ENCODE data around the gene S100A3. TPM values are rescaled to one million over a fixed set of nuclear protein-coding genes. Genes with fewer than 3 reads are reported as not detected.

The S100A3 gene
- total RNA-seq, 1 donor from 2014 or later, result not detected

- H3K27me3 Mint-ChIP-seq (ENCODE audit: unreplicated experiment), result peaks cover 5% of the 10 kb centered on the region
- TF ChIP-seq, protein P1, sequence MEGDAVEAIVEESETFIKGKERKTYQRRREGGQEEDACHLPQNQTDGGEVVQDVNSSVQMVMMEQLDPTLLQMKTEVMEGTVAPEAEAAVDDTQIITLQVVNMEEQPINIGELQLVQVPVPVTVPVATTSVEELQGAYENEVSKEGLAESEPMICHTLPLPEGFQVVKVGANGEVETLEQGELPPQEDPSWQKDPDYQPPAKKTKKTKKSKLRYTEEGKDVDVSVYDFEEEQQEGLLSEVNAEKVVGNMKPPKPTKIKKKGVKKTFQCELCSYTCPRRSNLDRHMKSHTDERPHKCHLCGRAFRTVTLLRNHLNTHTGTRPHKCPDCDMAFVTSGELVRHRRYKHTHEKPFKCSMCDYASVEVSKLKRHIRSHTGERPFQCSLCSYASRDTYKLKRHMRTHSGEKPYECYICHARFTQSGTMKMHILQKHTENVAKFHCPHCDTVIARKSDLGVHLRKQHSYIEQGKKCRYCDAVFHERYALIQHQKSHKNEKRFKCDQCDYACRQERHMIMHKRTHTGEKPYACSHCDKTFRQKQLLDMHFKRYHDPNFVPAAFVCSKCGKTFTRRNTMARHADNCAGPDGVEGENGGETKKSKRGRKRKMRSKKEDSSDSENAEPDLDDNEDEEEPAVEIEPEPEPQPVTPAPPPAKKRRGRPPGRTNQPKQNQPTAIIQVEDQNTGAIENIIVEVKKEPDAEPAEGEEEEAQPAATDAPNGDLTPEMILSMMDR (IDR thresholded peaks at IDR 0.05; ENCODE audit: partially characterized antibody, unreplicated experiment), result no peak
Observed at GRCh38 chr1:153519242-153519641, 29.8 kb downstream of the S100A3 start.

DNA sequence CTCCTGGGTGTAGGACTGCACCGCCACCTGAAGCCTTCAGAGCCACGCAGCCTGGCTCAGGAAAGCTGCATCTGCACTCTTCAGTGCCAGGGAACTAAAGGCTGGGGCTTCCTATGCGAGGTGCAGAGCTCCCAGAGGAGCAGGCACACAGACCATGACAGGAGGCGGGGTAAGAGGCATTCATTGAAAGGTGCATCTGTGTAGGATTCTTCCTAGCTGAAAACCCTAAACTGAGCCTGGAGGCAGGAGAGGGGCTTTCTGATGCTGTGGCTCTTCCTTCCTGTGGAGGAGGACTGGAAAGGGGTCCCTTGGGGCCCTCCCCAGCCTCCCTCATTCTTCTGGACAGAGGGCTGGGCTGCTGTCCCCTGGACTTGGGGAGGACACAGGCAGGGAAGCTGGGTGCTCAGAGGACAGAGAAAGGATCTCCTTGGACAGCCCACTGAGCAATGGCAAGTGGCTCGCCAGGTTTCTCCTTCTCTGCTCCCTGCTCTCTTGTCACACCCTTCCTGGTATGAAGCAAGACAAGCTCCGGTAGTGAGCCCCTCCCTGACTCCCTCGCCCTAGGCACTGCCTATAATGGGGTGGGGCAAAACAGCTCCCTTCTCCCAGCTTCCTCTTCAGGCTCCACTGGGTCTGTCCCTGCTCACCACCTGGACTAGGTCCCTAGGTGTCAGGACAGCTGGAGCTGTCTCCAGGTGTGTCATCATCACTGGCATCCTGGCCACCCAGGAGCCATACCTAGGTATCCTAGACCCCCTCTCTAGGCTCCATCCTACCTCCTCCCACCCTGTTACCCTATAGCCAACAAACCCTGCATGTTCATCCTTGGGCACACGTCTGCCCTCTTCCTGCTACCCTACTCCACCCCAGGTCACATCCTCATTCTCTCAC lies 33.3 kb downstream of the S100A3 start:
- no peaks in the 10 kb centered on the region for H3K36me3 Mint-ChIP-seq (ENCODE audit: unreplicated experiment)
- peaks cover 8% of the 10 kb centered on the region for H3K27me3 Mint-ChIP-seq (ENCODE audit: unreplicated experiment)
- H3K9me3 Mint-ChIP-seq (ENCODE audit: unreplicated experiment), result peaks cover 2% of the 10 kb centered on the region
- DNase-seq, result no peak
- TF ChIP-seq, protein P1 (IDR thresholded peaks at IDR 0.05; ENCODE audit: partially characterized antibody, unreplicated experiment), result no peak
- no peak overlapping the region for H3K4me3 Mint-ChIP-seq (ENCODE audit: unreplicated experiment)
- H3K27ac Mint-ChIP-seq (ENCODE audit: unreplicated experiment), result no peak overlapping the region
- peaks cover 3% of the 10 kb centered on the region for H3K4me1 Mint-ChIP-seq (ENCODE audit: low read depth, unreplicated experiment)

More at GRCh38 chr1:153519242-153519641, 29.8 kb downstream of the S100A3 start:
- no peak for DNase-seq
- Mint-ChIP-seq H3K4me1 (ENCODE audit: low read depth, unreplicated experiment) (peaks cover 5% of the 10 kb centered on the region), H3K9me3 (ENCODE audit: unreplicated experiment) (no peaks in the 10 kb centered on the region), H3K4me3 (ENCODE audit: unreplicated experiment) (no peak overlapping the region), H3K36me3 (ENCODE audit: unreplicated experiment) (no peaks in the 10 kb centered on the region), H3K27ac (ENCODE audit: unreplicated experiment) (no peak overlapping the region)

GRCh38 chr1:153513666-153514065 lies 35.4 kb downstream of the S100A3 start:
- Mint-ChIP-seq H3K4me1 (ENCODE audit: low read depth, unreplicated experiment) (peaks cover 3% of the 10 kb centered on the region), H3K9me3 (ENCODE audit: unreplicated experiment) (peaks cover 2% of the 10 kb centered on the region), H3K27ac (ENCODE audit: unreplicated experiment) (no peak overlapping the region), H3K4me3 (ENCODE audit: unreplicated experiment) (no peak overlapping the region), H3K36me3 (ENCODE audit: unreplicated experiment) (no peaks in the 10 kb centered on the region), H3K27me3 (ENCODE audit: unreplicated experiment) (peaks cover 6% of the 10 kb centered on the region)
- TF ChIP-seq, protein P1 (IDR thresholded peaks at IDR 0.05; ENCODE audit: partially characterized antibody, unreplicated experiment), result no peak
- DNase-seq, result no peak

DNA sequence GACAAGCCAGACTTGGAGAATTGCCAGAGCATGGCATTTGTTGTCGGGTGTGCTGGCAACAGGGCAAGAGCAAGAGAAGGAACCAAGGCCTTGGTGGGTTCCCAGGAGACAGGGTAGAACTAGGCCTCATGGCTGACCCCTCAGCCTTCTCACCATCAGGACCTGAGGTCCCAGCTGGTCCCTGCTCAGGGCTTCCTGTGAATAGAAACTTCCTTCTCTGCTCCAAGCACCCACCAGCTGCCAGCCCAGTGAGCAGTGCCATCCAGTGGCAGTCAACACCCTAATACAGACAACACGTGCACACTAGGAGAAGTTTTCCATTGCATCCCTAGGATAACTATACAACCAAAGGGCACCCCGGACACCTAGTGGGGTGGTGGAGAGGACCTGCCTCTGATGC lies 36.0 kb downstream of the S100A3 start:
- peaks cover 3% of the 10 kb centered on the region for H3K4me1 Mint-ChIP-seq (ENCODE audit: low read depth, unreplicated experiment)
- TF ChIP-seq, protein P1 (IDR thresholded peaks at IDR 0.05; ENCODE audit: partially characterized antibody, unreplicated experiment), result no peak
- H3K36me3 Mint-ChIP-seq (ENCODE audit: unreplicated experiment), result no peaks in the 10 kb centered on the region
- H3K9me3 Mint-ChIP-seq (ENCODE audit: unreplicated experiment), result peaks cover 2% of the 10 kb centered on the region
- no peak overlapping the region for H3K27ac Mint-ChIP-seq (ENCODE audit: unreplicated experiment)
- no peak for DNase-seq
- peaks cover 8% of the 10 kb centered on the region for H3K27me3 Mint-ChIP-seq (ENCODE audit: unreplicated experiment)
- H3K4me3 Mint-ChIP-seq (ENCODE audit: unreplicated experiment), result no peak overlapping the region

- TF ChIP-seq, protein P1 (IDR thresholded peaks at IDR 0.05; ENCODE audit: partially characterized antibody, unreplicated experiment), result peak; percentile 77
- Mint-ChIP-seq H3K9me3 (ENCODE audit: unreplicated experiment) (peaks cover 2% of the 10 kb centered on the region), H3K36me3 (ENCODE audit: unreplicated experiment) (no peaks in the 10 kb centered on the region), H3K27ac (ENCODE audit: unreplicated experiment) (no peak overlapping the region), H3K4me3 (ENCODE audit: unreplicated experiment) (no peak overlapping the region), H3K4me1 (ENCODE audit: low read depth, unreplicated experiment) (no peaks in the 10 kb centered on the region), H3K27me3 (ENCODE audit: unreplicated experiment) (peaks cover 13% of the 10 kb centered on the region)
- peak; percentile 90 for DNase-seq
Observed at GRCh38 chr1:153510984-153511410, 38.1 kb downstream of the S100A3 start.

All from glutamatergic neuron (in vitro differentiated cells).